ENCODE measurements around the gene ANKS1B. TPM values are rescaled to one million over a fixed set of nuclear protein-coding genes. Genes with fewer than 3 reads are reported as not detected.
A peak's percentile ranks its signal among the peaks of the same experiment; 100 is the strongest.

The ANKS1B gene
- total RNA-seq, 1 experiment from 2014 or later: 18.8 TPM

DNA sequence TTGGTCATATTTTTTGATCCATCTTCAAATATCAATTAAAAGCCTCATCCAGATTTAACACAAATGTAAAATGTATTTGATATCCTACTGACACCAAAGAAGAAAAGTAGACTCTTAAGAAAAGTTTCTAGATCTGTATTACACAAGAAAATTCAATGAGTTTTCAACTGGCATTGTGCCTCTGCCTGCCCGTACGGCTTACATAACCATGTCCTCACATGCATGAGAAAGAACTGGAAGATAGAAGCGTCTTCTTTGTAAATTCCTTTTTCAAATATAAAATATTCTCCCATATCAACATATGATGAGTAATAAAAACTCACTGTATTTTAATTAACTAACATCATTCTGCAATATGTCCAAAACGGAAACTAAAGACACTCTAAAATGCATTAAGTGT, 7.2 kb downstream of the ANKS1B start:
- TF ChIP-seq, protein P1, sequence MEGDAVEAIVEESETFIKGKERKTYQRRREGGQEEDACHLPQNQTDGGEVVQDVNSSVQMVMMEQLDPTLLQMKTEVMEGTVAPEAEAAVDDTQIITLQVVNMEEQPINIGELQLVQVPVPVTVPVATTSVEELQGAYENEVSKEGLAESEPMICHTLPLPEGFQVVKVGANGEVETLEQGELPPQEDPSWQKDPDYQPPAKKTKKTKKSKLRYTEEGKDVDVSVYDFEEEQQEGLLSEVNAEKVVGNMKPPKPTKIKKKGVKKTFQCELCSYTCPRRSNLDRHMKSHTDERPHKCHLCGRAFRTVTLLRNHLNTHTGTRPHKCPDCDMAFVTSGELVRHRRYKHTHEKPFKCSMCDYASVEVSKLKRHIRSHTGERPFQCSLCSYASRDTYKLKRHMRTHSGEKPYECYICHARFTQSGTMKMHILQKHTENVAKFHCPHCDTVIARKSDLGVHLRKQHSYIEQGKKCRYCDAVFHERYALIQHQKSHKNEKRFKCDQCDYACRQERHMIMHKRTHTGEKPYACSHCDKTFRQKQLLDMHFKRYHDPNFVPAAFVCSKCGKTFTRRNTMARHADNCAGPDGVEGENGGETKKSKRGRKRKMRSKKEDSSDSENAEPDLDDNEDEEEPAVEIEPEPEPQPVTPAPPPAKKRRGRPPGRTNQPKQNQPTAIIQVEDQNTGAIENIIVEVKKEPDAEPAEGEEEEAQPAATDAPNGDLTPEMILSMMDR (IDR thresholded peaks at IDR 0.05; ENCODE audit: unreplicated experiment): no peak
- CTCF ChIA-PET: interaction anchor here (0.6 kb wide), 1 partner anchor 933 kb away, joined by 3 read pairs; no protein-coding TSS in a partner anchor
- POLR2A ChIA-PET: interaction anchor here (1.5 to 2.1 kb wide), 2 partner anchors 18 to 67 kb away, joined by 7 to 10 read pairs; no protein-coding TSS in a partner anchor
- intact Hi-C loops (cut with micrococcal nuclease): no loop called here
- Mint-ChIP-seq H3K27ac (ENCODE audit: low read depth, unreplicated experiment) (peak overlapping the region; percentile 59), H3K4me1 (ENCODE audit: insufficient read depth, unreplicated experiment) (peaks cover 33% of the 10 kb centered on the region), H3K36me3 (ENCODE audit: insufficient read depth, unreplicated experiment) (no peaks in the 10 kb centered on the region), H3K9me3 (ENCODE audit: unreplicated experiment) (no peaks in the 10 kb centered on the region), H3K27me3 (ENCODE audit: insufficient read depth, unreplicated experiment) (no peaks in the 10 kb centered on the region), H3K4me3 (ENCODE audit: unreplicated experiment) (no peak overlapping the region)
- BruUV-seq (replicated peaks): no TSS peak
- peak; percentile 60 for DNase-seq (ENCODE audit: unreplicated experiment)

DNA sequence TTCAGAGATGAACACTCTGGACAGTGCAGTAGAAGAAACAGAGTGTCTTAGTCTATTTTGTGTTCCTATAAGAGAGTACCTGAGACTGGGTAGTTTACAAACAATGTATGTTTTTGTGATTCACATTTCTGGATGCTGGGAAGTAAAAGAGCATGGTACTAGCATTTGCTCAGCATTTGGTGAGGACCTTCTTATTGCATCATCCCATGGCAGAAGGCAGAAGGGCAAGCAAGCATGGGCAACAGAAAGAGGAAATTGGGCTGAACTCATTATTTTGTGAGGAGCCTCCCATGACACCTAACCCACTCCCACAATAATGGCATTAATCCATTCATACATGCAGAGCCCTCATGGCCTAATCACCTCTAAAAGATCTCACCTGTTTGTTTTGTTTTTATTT, 8.0 kb downstream of the ANKS1B start:
- Mint-ChIP-seq H3K4me1 (ENCODE audit: insufficient read depth, unreplicated experiment) (peaks cover 32% of the 10 kb centered on the region), H3K4me3 (ENCODE audit: unreplicated experiment) (no peak overlapping the region), H3K27me3 (ENCODE audit: insufficient read depth, unreplicated experiment) (no peaks in the 10 kb centered on the region), H3K9me3 (ENCODE audit: unreplicated experiment) (no peaks in the 10 kb centered on the region), H3K27ac (ENCODE audit: low read depth, unreplicated experiment) (no peak overlapping the region), H3K36me3 (ENCODE audit: insufficient read depth, unreplicated experiment) (no peaks in the 10 kb centered on the region)
- CTCF ChIA-PET: interaction anchor here (0.6 to 0.7 kb wide), 2 partner anchors 55 to 118 kb away, joined by 3 read pairs; no protein-coding TSS in a partner anchor
- intact Hi-C loops (cut with micrococcal nuclease): no loop called here
- DNase-seq (ENCODE audit: unreplicated experiment): no peak
- POLR2A ChIA-PET: interaction anchor here (0.7 kb wide), 1 partner anchor 17 kb away, joined by 3 read pairs; no protein-coding TSS in a partner anchor
- BruUV-seq (replicated peaks): no TSS peak
- TF ChIP-seq, protein P1 (IDR thresholded peaks at IDR 0.05; ENCODE audit: unreplicated experiment): no peak

DNA sequence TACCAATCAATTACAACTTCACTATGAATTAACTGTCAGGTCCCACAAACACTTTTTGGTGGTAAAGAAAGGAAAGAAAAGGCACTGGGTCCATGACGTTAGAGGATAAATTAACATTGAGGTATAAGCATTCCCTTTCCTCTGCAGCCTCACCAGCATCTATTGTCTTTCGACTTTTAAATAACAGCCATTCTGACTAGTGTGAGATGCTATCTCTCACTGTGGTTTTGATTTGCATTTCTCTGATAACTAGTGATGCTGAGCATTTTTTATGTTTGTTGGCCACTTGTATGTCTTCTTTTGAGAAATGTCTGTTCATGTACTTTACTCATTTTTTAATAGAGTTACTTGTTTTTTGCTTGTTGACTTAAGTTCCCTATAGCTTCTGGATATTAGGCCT, 9.4 kb downstream of the ANKS1B start:
- Mint-ChIP-seq H3K4me1 (ENCODE audit: insufficient read depth, unreplicated experiment) (peaks cover 37% of the 10 kb centered on the region), H3K27ac (ENCODE audit: low read depth, unreplicated experiment) (no peak overlapping the region), H3K36me3 (ENCODE audit: insufficient read depth, unreplicated experiment) (no peaks in the 10 kb centered on the region), H3K27me3 (ENCODE audit: insufficient read depth, unreplicated experiment) (no peaks in the 10 kb centered on the region), H3K4me3 (ENCODE audit: unreplicated experiment) (no peak overlapping the region), H3K9me3 (ENCODE audit: unreplicated experiment) (no peaks in the 10 kb centered on the region)
- DNase-seq (ENCODE audit: unreplicated experiment): no peak
- TF ChIP-seq, protein P1 (IDR thresholded peaks at IDR 0.05; ENCODE audit: unreplicated experiment): no peak
- ChIA-PET POLR2A (no interaction called here), CTCF (interaction anchor here (0.5 to 0.6 kb wide), 3 partner anchors 16 to 643 kb away, joined by 3 read pairs; no protein-coding TSS in a partner anchor)
- BruUV-seq (replicated peaks): no TSS peak
- intact Hi-C loops (cut with micrococcal nuclease): no loop called here

DNA sequence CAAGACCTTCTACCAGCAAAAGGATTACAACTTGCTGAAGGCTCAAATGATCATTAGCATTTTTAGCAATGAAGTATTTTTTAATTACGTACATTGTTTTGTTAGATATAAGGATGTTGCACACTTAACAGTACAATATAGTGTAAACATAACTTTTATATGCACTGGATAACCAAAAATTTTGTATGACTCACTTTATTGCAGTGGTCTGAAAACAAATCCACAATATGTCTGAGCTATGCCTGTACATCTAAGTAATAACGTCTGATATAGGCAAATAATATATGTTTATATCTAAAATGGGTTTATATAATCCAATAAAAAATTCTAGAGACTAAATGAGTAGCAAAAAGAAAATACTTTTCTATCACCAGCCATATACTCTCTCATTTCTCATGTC, 10.6 kb downstream of the ANKS1B start:
- Mint-ChIP-seq H3K9me3 (ENCODE audit: unreplicated experiment) (no peaks in the 10 kb centered on the region), H3K27me3 (ENCODE audit: insufficient read depth, unreplicated experiment) (no peaks in the 10 kb centered on the region), H3K27ac (ENCODE audit: low read depth, unreplicated experiment) (no peak overlapping the region), H3K4me1 (ENCODE audit: insufficient read depth, unreplicated experiment) (peaks cover 28% of the 10 kb centered on the region), H3K36me3 (ENCODE audit: insufficient read depth, unreplicated experiment) (no peaks in the 10 kb centered on the region), H3K4me3 (ENCODE audit: unreplicated experiment) (no peak overlapping the region)
- DNase-seq (ENCODE audit: unreplicated experiment): no peak
- BruUV-seq (replicated peaks): no TSS peak
- POLR2A ChIA-PET: interaction anchor here (0.7 kb wide), 1 partner anchor 863 kb away, joined by 3 read pairs; no protein-coding TSS in a partner anchor
- CTCF ChIA-PET: no interaction called here
- TF ChIP-seq, protein P1 (IDR thresholded peaks at IDR 0.05; ENCODE audit: unreplicated experiment): no peak
- intact Hi-C loops (cut with micrococcal nuclease): no loop called here

Data from MCF 10A (cell line).